ENCODE data around the gene ELL3. TPM values are rescaled to one million over a fixed set of nuclear protein-coding genes. Genes with fewer than 3 reads are reported as not detected.
"Not testable (repeated sequence)": the region's sequence is repeated elsewhere in the genome, so short reads cannot be mapped to it uniquely, and the experiment has no call there.

Gene ELL3, protein sequence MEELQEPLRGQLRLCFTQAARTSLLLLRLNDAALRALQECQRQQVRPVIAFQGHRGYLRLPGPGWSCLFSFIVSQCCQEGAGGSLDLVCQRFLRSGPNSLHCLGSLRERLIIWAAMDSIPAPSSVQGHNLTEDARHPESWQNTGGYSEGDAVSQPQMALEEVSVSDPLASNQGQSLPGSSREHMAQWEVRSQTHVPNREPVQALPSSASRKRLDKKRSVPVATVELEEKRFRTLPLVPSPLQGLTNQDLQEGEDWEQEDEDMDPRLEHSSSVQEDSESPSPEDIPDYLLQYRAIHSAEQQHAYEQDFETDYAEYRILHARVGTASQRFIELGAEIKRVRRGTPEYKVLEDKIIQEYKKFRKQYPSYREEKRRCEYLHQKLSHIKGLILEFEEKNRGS
- total RNA-seq, result 2.0 TPM
- long read RNA-seq, partial matches to known transcripts, result 0 of 3 reads
- long read RNA-seq, other reads (novel, unspliced or antisense), result 2 of 3 reads

DNA sequence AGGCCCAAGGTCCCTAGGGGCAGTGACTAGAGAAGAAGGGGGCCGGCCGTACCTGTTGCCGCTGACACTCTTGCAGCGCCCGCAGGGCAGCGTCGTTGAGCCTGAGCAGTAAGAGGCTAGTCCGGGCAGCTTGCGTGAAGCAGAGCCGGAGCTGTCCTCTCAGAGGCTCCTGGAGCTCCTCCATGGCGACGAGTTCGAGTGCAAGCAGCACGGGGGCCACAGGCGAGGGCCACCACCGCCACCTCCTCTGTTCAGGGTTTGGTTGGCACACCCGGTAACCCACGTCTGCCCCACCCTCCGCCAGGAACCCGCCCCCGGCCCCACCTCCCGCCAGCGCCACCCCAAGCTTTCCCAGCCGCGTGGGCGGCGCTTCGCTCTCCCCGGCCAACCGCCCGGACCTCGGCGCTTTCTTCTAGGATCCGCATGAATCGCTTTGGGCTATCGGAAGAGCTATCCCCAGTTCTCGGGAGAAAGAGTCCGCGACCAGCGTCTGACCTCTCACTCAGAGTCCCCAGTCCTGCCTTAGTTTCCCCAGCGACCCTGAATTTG is at the start of gene ELL3:
Gene ELL3 (minus strand): TSS at position 249 of the 549 bp plus-strand sequence. CDS start 65 bp downstream, at position 184.
- peak; percentile 93 for DNase-seq (ENCODE audit: low spot score)

DNA sequence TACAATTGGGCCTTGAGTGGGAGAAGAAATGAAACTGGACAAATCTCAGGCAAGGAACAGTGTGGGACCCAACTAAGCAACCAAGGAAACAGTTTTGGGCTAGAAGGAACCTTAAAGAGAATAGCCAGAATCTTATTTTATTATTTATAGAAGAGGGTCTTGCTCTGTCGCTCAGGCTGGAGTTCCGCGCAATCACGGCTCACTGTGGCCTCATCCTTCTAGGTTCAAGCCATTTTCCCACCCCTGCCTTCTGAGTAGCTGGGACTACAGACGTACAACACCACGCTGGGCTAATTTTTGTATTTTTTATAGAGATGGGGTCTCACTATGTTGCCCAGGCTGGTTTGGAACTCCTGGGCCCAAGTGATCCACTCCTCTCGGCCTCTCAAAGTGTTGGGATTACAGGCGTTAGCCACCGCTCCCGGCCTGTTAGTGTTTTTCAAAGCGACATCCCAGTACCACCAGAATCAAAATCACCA is 49.3 kb upstream of the ELL3 start:
- peak; percentile 33 for DNase-seq (ENCODE audit: low spot score)

DNA sequence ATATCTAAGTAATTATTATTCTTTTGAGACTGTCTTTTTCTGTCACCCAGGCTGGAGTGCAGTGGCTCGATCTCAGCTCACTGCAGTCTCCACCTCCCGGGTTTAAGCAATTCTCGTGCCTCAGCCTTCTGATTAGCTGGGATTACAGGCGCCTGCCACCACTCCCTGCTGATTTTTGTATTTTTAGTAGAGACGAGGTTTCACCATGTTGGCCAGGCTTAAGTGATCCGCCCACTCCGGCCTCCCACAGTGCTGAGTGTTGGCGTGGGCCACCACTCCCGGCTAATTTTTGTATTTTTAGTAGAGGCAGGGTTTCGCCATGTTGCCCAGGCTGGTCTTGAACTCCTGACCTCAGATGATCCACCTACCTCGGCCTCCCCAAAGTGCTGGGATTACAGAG is 48.5 kb upstream of the ELL3 start:
- peak; percentile 51 for DNase-seq (ENCODE audit: low spot score)

DNA sequence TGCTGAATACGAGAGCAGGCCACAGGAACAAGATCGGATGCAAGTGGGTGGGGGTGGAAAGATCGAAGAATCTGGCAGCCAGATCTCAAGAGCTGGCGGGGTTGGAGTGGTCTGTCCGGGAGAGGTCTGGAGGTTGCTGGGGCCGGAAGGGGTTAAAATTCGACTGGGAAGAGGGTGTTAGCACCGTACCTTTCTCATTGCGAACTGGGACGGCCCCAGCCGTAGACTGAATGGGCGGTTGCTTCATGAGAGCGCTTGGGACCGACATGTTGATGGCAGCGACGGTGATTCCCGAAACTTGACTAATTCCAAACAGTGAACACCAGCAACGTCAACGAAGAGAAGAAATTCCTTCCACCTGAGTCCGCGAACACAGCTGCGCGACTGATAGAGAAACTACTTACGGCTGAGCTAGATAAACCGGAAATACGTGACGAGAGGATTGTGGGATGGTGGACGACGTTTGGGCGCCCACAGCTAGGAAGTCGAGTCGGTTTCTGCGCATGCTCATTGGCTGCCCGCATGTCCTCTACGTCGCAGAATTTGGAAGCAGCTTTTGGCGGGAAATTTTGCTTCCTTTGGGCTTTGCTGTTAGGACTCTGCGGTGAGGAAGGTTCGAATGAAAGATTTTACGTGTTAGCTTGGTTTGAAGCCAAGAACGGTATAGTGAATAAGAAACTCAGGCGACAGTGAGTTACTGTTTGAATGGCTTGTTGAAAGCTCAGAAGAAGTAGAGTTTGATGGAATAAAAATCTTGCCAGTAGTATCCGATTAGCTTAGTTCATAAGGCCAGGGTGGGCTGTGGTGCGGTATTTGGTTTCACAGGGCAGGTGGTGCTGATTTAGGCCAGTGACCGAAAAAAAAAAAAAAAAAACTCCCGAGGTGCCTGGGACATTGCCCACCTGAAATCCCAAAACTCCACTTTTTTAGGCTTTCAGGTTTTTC is 47.8 kb upstream of the ELL3 start, which contains the start of gene MFAP1:
Gene MFAP1 (minus strand): TSS at position 389 of the 945 bp plus-strand sequence. CDS start 121 bp downstream, at position 268.
- DNase-seq (ENCODE audit: low spot score), result peak; percentile 95

DNA sequence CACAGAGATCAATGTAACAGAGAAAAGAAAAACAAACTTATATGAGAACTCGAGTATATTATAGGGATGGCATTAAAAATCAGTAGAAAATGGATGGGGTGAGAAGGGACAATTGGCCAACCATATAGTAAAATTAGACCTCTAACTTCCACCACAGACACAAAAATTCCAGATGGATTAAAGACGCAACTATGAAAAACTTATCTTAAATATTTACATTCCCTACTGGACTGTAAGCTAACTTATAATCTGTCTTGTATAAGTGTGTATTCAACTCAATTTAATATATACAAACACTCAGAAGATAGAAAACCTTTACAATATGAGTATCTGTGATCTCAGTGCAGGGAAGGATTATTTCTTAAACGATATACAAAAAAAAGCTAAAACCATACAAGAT is 44.7 kb upstream of the ELL3 start:
- no peak for DNase-seq (ENCODE audit: low spot score)

DNA sequence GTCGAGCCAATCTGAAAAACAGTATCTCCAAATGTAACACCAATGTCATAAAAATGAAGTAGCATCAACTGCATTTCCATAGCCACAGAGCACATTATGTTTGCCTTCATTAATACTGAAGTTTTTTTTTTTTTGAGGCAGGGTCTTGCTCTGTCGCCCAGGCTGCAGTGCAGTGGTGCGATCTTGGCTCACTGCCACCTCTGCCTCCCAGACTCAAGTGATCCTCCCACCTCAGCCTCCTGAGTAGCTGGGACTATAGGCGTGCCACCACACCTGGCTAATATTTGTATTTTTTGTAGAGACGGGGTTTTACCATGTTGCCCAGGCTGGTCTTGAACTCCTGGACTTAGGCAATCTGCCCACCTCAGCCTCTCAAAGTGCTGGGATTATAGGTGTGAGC is 38.3 kb upstream of the ELL3 start:
- not testable (repeated sequence) for DNase-seq (ENCODE audit: low spot score)

DNA sequence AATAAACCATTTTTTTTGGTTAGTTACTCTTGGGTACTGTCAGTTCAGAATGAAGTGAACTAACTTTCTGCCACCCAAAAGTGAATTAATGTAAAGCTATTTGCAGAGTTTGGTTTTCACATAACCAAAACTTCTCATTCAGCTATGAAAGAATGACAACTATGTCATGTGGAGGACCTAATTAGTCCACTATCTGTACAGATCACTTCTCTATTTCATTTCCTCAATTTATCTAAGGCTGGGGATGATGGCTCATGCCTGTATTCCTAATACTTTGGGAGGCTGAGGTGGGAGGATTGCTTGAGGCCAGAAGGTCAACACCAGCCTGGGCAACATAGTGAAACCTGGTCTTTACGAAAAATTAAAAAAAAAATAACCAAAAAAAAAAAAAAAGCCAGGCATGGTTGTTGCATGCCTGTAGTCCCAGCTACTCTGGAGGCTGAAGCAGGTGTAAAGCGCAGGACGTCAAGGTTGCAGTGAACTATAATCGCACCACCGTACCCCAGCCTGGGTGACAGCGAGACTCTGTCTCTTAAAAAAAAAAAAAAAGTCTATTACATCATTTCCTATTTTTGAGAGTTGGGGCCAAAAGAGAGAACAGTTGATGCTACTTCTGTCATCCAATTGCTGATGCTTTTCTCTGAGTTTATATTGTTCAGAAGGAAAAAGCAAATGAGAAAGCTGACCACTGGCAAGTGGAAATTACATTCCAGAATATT is 32.4 kb upstream of the ELL3 start:
- DNase-seq (ENCODE audit: low spot score), result no peak

DNA sequence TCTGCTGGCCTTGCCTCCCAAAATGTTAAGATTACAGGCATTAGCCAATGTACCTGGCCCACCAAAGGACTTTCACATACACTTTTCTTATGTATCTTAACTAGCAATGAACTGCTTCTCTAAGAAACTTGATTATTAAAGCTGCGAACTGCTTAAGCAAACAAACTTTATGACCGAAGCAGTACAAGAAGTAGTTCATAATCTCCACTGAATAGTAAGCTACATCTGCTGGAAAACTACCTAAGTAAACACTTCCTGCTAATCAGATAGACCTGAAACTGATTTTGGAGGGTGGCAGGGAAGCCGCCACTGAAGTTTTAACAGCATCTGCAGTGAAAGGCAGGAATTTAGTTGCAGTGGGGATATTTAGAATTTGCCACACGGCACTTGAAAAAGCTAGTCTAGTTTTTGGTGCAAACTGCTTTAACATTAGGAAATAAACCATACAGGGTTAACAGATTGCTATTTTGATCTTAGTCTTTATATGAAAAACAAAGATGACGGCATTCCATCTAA is 31.7 kb upstream of the ELL3 start:
- no peak for DNase-seq (ENCODE audit: low spot score)

DNA sequence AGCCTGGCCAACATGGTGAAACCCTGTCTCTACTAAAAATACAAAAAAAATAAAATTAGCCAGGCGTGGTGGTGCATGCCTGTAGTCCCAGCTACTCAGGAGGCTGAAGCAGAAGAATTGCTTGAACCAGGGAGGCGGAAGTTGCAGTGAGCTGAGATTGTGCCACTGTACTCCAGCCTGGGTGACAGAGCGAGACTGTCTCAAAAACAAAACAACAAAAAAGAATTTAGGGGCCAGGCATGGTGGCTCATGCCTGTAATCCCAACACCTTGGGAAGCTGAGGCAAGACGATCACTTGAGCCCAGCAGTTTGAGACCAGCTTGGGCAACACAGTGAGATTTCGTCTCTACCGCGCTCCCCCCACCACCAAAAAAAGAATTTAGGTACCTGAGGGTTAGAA is 25.9 kb upstream of the ELL3 start:
- not testable (repeated sequence) for DNase-seq (ENCODE audit: low spot score)

DNA sequence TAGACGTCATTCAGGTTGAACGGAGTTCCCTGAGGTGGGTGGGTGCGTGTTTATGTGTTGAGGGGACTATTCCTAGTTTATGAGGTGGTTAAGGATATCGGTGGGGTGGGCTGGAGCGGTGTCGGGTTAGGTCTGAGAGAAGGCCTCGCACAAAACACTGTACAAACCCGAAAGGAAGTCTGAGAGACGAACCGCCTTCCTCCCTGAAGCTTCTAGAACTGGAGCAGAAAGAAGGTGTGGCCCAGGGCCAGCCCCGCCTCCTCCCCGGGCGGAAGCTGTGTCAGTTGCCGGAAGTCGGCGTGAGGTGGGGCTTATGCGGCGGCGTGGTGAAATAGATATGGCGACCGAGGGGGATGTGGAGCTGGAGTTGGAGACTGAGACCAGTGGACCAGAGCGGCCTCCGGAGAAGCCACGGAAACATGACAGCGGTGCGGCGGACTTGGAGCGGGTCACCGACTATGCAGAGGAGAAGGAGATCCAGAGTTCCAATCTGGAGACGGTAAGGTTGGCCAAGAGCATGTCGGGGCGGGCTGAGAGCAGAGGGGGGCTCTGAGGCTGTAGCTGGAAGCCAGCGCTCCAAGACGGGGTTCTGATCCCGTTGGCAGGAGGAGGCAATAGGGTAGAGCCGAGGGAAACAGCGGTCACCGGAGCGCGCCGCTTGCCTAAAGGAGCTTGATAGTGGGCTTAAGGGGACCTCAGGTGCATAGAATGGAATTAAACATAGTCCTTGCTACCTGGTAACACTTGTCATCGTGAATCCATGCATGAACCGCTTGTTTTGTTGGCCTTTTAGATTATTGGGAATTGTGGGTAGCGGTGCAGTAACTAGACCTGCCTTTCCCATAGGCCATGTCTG is 23.7 kb upstream of the ELL3 start, which contains the start of gene HYPK:
Gene HYPK (plus strand): TSS at position 314 of the 856 bp plus-strand sequence. CDS start 24 bp downstream, at position 338.
- peak; percentile 97 for DNase-seq (ENCODE audit: low spot score)

DNA sequence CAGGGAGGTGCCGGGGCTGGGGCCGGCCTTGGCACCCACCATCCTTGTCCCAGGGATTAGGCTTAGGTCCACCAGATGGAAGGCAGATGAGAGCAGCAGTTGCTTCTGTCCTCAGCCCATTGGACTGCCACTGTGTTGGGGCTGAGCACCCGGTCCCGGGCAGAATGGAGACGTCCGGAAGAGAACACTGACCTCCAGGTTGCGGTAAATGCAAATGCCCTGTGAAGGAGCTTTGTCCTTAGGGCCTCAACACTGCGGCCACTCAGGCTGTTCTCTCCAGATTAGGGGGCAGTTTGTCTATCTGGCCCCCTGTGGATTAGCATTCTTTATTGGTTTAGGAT is 23.1 kb upstream of the ELL3 start, which contains the start of gene SERINC4:
Gene SERINC4 (minus strand): TSS at position 276 of the 341 bp plus-strand sequence. CDS start 234 bp downstream, at position 42.
- DNase-seq (ENCODE audit: low spot score), result peak; percentile 55

DNA sequence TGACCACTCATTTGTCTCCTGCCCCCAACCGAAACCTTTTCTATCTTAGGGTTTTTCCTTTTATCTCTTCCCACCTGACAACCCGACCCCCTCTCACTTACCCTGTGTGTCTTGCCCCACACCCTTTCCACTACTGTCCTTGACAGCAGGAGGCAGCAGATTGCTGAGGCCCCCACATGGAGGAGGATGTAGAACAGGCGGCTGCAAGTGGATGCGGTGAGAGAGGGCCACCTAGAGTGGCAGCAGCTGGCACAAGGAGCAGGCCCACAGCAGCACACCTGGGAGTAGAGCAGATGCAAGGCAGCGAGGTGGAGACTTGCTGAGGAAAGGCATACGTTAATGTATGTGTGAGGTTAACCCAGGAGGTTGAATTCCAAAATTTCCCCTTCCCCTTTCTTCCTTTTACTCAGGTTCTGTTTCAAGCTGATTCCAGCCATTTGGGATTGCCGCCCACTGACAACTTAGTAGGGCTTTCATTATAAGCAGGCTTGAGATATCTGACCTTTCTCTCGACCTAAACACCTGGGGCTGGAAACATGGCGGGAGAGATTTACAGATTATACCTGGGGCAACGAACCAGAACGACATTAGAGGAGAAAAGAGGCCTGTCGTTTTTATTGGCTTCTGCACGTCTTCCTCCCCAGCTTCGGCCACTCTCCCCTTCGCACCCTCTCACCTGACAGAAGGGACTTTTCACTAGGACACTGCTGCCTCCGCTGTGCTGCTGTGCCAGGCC is 22.6 kb upstream of the ELL3 start:
- no peak for DNase-seq (ENCODE audit: low spot score)

DNA sequence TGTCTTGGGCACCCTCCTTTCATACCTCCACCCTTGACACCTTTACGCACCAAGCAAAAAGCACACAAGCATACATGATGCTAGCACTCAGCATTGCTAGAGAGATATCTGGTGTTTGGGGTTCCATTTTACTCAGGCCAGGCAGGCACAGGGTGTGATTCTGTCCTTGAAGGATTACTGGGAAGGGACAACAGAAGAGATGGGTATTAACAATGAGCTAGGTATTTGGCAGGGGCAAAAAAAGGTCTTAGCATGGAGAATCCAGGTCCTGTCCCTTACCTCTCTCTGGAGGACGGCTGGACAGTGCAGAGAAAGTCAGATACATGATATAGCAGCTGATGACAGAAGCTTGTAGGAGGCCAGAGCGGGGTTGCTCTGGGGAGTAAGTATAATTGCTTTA is 19.8 kb upstream of the ELL3 start:
- no peak for DNase-seq (ENCODE audit: low spot score)

DNA sequence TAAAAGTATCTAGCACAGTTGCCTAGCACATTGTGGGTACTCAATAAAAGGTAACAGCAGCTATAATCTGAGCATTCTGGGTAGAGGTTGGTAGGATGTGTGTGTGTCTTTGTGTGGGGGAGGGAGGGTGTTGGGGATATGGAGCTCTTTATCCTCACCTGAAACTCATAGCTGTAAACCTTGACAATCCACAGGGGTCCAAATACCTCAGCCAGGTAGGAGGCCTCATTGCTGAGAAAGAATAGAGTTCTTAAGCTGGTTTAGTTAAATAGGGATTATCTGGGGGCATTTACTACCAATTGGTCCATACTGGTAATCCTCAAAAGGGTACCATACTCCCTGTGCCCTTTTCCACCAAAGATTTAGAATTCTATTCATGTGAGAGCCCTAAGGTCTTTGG is 19.2 kb upstream of the ELL3 start:
- no peak for DNase-seq (ENCODE audit: low spot score)

DNA sequence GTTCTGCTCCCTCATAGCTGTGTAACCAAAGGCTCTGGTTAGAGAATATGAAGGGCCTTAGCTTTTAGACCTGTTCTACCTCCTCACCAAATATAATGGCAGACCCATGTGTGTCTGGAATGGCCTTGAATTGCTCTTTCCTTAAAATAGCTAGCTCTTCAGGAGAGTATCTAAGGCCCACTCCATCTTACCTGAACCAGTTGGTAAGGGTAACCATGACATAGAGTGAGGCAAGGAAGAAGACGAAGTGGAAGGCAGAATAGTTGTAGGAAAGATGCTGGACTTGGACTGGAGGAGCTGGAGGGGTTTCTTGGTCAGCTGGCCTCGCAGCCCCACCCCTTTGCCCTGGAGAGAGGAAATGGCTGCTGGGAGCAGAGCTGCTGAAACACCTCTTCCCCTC is 18.4 kb upstream of the ELL3 start:
- no peak for DNase-seq (ENCODE audit: low spot score)

DNA sequence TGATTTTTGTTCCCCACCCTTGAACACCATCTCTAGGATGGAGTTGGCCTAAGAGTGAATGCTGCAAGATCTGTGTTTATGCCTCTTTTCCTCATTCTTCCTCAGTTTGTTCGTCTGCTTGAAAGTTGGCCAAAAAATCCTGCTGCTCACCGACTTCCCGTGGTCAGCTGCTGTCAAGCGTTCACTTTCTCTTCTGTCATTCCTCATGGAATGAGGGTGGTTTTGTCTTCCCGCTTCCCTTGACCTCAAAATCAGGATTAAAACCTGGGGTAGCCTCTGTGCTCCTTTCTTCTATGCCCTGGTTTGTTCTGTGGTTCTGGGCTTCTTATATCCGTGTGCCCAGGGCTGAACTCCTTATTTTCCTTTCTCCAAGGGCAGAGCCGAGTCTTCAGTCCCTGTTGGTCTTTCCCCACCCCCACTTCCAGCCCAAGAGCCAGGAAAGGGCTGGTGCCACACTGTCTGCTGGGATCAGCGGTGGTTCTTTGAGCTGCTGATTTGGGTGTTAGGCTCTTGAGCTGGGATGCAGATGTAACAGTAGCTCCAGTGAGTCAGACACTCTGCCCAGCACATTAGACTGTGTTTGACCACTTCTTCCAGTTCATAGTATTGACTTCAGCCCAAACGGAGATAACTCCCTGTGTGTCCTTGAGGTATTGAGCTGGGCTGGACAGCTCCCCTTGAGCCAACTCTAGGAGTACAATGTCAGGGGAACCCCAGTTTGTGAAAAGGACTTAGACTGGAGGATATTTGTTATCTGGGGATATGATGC is 17.7 kb upstream of the ELL3 start:
- no peak for DNase-seq (ENCODE audit: low spot score)

DNA sequence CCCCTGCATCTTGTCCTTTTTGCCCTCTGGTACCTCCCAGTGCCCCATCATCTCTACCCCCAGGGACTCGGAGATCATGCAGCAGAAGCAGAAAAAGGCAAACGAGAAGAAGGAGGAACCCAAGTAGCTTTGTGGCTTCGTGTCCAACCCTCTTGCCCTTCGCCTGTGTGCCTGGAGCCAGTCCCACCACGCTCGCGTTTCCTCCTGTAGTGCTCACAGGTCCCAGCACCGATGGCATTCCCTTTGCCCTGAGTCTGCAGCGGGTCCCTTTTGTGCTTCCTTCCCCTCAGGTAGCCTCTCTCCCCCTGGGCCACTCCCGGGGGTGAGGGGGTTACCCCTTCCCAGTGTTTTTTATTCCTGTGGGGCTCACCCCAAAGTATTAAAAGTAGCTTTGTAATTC is 16.9 kb upstream of the ELL3 start:
- no peak for DNase-seq (ENCODE audit: low spot score)
